GM21381 (cell line): ENCODE results near the gene ERN1.
A peak's percentile ranks its signal among the peaks of the same experiment; 100 is the strongest.

Source experiments
- ATAC-seq: cut with Tn5 transposase; IDR thresholded peaks from one replicate; pipeline ENCODE4 v1.9.1; 2021; ENCODE audit warnings: mild to moderate bottlenecking, moderate library complexity; ENCODE audit not compliant: unreplicated experiment

Gene ERN1

DNA sequence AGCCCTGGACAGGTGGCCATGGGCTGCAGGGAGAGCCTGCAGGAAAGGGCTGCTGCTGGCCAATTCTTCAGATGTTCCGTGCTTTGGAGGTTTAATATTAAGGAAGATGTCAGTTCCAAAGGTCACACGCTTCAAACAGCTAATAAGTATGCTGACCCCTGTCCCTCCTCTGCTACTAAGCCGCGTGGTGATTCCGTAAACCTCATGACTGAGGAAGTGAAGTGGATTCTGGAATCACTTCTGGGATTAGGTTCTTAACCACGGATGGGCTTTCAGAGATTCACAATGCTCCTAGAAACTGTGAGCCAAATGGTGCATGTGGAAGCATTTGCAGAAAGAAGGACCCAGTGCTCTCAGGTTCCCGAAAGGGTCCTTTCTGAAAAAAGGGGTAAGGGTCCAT is 28.5 kb upstream of the ERN1 start:
- no peak for ATAC-seq

GRCh38 chr17:64157669-64158180 is 27.8 kb upstream of the ERN1 start:
- no peak for ATAC-seq

DNA sequence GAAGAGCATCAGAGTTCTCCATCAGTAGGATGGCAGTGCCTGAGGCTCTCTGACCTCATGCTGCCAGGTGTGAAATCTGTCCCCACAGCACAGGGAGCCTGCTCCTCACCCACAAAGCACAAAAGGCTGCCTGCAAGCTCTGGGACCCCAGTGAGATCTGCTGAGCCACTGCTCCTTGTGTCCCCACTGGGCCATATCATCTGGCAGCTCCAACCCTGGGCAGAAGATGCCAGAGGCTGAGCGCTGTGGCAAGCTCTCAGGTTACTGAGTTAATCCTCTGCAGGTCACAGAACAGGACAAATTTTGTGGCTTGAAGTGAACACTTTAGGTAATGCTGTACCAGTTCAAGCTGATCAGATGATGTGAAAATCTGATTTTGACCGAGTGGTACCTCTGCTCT is 26.7 kb upstream of the ERN1 start:
- ATAC-seq, result no peak

- ATAC-seq, result no peak
Measured at GRCh38 chr17:64155751-64156544, 26.0 kb upstream of the ERN1 start.

DNA sequence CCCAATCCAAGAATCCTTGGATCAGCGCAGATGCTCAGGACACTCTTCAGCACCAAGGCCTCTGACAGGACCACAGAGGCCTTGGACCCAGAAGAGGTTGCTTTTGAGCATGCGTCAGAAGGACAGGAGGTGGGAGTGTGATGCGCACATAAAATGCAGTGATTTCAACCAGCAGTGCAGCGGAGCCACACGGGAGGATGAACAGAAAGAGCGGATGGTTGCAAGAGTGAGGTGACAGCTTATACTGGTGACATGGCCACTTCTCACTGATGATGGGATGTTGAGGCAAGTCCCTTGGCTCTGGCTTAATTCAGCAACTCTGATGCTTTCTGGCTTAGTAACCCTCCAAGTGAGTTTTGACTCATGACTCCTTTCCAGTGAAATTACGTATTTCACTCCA is 25.2 kb upstream of the ERN1 start:
- ATAC-seq, result no peak

GRCh38 chr17:64154717-64155116 is 24.8 kb upstream of the ERN1 start:
- no peak for ATAC-seq

GRCh38 chr17:64154313-64154695 is 24.4 kb upstream of the ERN1 start:
- no peak for ATAC-seq

DNA sequence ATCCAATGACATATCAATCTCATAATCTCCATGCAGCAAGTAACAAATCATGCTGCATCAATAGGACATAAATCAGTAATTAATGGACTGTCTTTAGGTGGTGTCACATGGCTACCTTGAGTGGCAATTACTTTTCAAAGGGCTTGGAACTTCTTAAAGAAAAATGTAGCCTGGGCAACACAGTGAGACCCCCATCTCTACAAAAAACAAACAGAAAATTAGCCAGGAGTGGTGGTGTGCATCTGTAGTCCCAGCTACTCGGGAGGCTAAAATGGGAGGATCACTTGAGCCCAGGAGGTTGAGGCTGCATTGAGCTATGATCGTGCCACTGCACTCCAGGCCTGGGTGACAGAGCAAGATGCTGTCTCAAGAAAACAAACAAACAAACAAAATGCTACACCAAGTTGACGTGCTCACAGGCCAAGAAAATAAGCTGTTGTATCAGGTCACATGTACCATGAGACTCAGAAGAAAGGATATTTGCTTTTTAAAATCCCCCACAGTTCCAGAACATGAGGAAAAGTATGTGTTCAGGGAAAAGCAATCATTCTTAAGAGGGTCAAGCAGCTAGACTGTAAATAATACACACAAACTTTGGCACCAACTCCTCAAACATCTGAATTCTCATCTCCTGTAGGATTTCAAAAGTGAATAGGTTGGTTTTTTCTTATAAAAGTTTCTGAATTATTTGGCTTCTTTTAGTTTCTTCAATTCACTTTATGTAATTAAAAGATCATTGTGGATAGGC is 23.8 kb upstream of the ERN1 start:
- ATAC-seq, result no peak

DNA sequence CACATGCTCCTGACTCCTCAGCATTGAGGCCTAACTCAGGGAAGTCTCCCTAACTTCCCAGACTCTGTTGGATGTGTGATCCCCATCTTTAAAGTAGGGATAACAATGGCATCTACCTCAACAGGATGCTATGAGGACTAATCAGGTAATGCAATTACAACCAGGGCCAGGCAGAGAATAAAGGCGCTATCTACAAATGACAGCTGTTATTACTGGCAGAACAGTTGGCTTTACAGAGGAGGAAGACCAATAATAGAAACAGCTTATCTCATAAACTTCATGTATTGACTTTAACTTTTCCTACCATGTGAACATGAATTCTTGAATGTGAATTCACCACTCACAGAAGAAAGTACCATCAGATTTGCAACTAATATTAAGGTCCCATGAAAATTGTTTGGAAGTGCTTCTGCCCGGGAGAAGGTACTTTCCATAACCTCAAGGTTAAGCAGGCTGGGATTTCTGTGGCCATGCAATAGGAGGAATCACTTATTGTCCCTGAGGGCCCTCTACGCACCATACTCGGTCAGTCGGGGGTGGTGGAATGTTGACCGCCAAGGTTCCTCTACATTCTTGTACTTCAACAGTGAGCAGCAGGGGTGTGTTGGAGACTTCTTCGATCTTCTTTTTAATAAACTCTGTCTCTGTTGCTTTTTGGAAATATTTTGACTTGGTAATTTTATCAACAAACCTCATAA is 22.6 kb upstream of the ERN1 start:
- ATAC-seq, result no peak

DNA sequence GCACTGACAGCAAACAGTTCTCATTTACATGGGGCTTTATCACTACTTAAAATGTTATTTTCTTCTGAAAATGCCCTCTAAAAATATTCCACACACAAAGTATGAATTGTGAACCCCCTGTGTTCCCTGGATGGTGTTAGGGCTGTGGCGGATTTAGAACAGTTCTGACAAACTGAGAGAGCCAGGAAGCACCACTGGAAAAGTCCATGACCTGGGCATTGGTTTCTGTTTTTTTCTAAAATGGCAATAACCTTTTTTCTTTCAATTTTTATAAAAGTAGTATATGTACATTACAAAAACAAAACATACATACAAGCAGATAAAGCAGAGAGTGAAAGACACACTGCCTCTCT is 21.0 kb upstream of the ERN1 start:
- ATAC-seq, result no peak

DNA sequence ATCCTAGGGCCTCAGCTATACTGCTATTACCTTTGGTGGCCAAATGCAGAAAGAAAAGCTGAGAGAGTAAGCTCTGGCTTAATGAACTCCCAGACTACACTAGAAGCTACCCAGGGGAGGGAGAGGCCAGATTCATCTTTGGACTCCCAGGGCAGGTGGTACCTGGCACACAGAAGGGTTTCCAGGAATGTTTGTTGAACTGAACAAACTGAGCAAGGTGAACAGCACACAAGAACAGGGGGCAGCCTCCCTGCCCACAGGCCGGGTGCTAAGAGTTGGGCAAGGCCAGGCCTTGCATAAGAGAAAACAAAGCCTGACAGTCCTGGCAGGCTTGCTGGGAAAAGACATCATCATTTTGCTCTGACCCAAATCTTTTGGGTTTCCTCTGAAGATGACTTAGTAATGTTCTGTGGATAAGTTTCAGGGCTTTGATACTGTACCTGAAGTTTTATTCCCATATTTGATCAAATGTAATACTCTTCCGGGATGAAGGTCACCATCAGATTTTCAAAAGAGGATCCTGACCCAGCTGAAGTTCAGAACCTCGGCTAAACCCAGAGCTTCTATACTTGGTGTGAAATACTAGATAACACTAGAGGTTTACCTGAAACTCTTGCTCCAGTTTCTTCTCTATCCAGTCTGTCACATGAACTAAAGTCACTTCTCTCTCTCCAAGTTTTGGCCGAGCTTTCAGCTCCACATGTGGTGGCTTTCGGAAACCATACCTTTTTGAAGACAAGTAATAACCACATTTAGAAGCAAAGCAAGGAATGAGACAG is 20.5 kb upstream of the ERN1 start:
- no peak for ATAC-seq

GRCh38 chr17:64149196-64149595 is 19.3 kb upstream of the ERN1 start:
- no peak for ATAC-seq

- no peak for ATAC-seq
Measured at GRCh38 chr17:64148699-64149098, 18.8 kb upstream of the ERN1 start.

DNA sequence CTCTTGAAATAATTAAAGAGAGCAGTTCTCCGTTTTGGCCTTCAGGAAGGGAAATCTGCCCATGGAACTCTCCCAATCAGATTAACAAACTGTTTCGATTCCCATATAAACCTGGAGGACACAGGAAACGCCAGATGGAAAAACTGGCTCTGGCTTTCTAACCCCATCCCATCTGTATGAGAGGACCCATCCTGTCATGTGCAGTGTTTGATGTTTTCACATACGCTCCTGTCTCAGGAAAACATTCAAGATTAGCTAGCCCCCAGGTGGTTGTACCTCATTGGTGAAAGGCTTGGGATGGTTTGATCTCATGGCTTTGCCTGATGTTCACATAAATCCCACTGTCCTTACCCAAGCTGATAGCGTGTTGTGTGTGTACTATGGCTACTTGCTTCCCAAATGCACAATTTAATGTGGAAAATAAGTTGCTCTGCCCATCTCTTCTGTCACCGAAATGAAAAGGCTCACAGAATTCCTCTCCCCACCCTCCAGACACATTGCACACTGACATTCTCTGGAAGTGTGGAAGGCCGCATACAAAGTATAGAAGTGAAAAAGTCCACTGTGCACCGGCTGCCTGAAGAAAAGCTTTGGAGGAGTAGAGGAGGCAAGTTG is 18.2 kb upstream of the ERN1 start:
- no peak for ATAC-seq

GRCh38 chr17:64147110-64148016 is 17.4 kb upstream of the ERN1 start:
- ATAC-seq, result no peak

DNA sequence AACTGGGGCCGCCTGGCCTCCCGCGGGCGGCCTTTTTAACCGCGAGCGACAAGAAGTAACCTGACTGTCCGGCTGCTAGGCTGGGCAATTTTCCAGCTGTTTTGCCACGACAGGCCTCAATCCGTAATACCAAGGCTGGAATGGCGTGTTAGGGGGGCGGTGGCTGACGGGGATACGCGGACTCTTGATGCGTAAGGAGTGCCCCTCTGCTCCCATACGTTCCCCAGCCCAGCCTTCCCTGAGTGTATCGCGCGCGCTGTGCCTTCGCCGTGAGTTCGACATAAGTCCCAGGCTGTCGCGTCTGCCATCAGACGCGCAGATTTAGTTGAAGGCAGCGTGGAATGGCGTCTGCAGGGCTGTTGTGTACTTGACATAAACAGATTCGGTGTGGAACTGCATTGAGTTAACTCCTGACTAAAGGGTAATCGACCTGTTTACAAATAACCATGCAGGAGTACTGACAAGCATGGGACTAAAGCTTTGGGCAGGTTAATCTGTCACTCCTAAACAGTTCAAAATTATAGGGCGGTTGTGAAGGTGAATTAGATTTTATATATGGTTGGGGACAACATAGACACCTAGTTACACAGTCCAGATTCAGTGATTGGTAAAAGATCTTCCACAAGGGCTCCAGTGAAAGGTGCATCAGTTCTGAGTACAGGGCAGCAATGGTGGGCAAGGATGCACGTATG is 16.6 kb upstream of the ERN1 start:
- ATAC-seq, result peak; percentile 7

- peak; percentile 93 for ATAC-seq
Measured at GRCh38 chr17:64145751-64146417, 15.9 kb upstream of the ERN1 start.

- peak; percentile 15 for ATAC-seq
Measured at GRCh38 chr17:64145375-64145750, 15.4 kb upstream of the ERN1 start.
